Stimulated activated CD4-positive, alpha-beta T cell treated with anti-CD3 and anti-CD28 coated beads, Interleukin-2, amount 100 ng/mL, for 24 hours (primary cell): ENCODE measurements around the gene GFRA1.

ENCODE experiments used
- DNase-seq, 2 donors: peaks; one replicate each; pipeline ENCODE4 v3.0.0-alpha.2; 2020

GFRA1 gene

DNA sequence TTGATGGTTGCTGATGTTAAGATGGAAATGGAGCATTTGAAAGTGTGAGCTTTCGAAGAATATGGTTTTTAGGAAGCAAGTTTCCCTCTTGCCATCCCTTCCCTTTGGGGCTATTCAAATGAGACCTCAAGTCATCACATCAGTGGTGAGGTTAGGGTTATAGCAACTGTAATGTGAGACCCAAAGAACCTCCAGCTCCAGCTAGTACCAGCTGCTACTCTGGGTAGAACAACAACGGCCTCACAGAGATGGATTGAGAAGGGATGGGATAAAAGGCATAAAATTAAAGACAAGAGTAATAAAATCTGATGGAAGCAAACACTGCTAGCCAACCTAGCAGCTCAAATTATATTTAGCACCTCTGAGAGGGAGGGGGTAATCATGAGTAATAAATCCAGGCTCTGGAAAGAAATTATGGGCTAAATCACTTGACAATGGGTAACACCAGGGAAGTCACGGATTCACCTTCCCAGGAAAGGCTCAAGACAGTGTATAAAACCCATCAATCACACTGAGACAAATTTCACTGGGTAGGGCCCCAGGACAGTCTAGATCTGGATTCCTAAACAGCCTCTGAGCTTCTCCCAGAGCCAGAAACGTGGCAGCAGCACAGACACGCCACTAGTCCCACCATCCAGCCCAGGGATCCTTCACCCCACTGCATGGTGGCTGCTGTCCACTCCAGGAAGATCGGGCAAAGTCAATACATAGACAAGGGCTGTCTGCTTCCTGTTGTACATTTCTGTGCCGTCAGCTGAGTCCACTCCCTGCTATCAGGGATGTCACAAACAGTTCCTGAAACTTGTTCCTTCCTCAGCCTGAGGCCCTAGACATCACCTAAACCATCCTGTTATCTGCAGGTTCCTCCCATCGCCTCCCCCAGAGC lies 151.1 kb downstream of the GFRA1 start:
- DNase-seq = no peak

- DNase-seq = peak in 1 of 2 donors; percentile 3
Measured at GRCh38 chr10:116120688-116121455, 152.1 kb downstream of the GFRA1 start.

DNA sequence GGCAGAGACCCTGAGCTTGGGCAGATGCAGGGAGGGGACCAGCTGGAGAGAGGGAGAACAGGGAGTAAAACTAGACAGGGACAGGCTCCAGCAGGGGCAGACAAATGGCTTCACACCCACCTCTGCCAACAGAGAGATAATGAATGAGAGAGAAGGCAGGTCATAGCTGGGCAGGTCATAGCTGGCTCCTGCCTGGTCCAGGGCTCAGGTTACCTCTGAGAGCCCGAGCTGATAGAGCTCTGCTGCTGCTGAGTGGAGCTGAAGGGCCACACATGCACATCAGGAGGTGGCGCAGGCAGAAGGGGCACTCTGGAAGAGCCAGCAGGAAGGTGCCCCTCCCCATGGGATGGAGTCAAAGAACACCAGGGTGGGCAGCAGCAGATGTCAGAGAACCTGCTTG lies 154.2 kb downstream of the GFRA1 start:
- no peak for DNase-seq

- DNase-seq = no peak
Measured at GRCh38 chr10:116115797-116116196, 157.2 kb downstream of the GFRA1 start.

- no peak for DNase-seq
Measured at GRCh38 chr10:116115036-116115641, 157.9 kb downstream of the GFRA1 start.

DNA sequence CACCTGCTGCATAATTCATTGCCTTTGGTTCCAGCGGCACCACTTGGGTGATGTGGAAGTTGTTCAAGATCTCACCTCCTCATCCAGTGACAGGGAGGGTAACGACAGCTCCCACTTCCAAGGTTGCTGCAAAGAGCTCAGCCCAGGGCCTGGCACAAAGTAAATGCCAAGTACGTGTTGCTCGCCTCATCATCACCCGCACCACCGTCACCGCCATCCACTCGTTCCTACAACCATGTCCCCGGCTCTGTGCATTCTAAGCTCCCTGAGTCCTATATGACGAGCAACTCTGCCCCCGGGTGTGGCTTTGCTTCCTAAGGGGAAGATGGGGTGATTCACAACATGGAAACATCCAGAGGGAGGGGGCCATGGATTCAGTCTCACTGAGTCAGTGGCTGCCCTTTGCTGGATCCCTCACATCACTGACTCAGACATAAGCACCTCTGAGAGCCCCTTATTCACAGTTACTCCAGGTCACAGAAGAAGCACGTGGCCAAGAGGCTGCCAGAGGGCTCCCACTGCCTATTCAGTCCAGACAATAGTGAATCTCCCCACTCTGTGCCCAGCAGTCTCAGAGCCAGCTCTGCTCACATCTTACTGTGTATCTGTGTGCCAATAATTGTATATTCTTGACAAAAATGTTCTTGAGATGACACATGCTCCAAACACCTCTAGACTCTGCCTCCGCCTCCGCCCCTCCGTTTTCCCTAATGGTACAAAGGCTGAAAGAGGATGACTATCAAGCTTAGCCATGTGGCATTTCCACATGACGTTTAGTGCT lies 159.1 kb downstream of the GFRA1 start:
- DNase-seq = no peak

DNA sequence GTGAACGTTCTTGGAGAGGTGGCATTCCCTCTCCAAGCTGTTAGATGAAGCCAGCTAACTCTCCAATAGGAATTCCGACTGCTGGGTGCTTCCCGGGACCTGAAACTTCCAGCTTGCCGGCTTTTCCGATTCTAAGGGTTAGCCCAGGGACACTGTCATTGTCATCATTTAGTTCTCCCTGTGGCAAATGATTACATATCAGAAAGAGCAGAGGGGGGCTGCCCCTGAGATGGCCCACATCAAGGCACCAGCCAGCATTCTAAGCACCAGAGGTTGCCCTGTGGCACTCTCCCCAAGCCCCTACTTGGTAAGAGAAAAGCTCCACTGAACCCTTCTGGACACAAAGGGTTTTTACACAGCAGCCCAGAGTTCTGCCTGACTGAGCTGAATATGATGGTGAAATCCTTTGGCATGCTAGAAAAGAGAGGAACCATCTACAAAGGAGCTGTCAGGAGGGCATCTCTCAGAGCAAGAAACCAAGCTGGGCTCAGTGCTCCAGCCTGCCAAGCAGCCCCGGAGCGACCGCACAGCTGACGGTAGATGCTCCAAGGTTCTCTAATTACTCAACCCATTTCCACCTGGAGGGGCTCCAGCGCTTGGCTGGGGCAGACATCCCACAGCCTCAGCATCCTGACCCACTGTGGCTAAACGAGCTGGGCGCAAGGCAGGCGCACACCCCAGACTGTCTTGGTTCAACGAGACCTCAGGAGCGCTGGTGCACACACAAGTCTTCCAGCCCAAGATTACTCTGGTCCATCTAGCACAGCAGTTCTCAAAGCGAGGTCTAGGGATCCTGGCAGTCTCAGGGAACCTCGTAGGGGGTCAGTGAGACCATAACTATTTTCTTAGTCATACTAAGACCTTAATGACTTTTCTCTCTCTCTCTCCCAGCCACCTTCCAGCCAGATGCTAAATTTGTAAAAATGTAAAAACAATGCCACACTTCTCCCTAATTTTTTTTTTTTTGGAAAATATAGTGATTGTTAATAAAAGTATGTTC lies 160.5 kb downstream of the GFRA1 start:
- no peak for DNase-seq

DNA sequence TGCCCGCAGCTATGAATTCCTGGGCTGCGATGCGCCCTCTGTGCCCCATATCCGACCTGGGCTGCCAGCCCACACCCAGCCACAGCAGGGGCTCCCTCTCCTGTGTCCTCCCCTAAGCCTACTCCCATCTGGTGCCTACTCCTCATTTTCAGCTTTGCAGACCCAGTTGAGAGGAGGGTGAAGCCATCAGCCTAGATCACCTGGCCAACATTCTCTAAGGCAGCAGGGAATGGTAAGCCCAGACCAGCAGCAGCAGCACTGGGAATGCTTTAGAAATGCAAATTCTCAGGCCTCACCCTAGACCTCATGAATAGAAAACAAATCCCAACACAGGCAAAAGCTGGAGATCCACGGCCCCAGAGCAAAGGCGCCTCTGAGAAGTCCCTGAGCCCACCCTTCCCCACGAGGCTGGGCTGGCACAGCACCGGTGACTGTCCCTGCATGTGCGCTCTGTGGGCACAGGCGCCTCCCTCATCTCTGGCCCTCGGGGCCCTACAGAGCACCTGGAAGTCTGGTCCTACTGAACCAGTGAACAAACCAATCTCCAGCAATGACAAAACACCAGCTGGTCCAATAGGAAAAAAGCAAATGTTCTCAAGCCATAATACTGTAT lies 161.4 kb downstream of the GFRA1 start:
- DNase-seq = no peak

DNA sequence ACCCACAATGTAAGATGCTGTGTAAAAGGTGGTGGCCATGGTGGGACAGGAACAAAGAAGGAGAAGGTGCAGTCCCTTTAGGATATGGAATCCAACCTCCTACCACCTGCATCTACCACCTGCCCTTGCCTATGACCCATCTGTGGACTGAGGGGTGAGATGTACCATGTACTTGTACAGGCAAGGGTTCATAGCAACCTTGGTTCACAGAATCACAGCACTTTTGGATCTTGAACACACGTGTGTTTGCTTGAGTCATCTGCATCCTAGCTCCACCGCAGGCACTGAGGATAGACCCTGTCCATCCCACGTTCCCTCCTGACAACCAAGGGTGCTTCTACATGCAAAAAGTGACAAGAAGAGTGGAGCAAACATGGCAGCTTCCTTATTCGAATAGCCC lies 162.3 kb downstream of the GFRA1 start:
- DNase-seq = no peak

DNA sequence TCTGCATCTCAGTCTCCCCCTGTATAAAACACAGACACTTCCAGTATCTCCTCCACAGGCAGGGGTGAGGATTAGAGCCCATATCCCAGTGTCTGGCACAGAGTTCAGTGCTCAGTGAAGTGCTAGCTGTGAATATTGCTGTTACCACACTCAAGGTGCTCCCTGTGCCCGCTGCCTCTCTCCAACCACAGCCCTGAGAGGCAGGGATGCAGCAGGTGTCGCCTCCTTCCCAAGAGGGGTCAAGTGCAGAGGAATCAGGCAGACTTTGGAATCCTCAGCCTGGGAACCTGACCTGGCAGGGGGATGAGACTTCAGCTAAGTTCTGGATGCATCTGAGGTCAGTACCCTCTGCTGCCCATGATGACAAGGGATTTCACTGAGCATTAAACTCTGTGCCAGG lies 163.1 kb downstream of the GFRA1 start:
- no peak for DNase-seq

GRCh38 chr10:116109481-116109880 lies 163.5 kb downstream of the GFRA1 start:
- no peak for DNase-seq

DNA sequence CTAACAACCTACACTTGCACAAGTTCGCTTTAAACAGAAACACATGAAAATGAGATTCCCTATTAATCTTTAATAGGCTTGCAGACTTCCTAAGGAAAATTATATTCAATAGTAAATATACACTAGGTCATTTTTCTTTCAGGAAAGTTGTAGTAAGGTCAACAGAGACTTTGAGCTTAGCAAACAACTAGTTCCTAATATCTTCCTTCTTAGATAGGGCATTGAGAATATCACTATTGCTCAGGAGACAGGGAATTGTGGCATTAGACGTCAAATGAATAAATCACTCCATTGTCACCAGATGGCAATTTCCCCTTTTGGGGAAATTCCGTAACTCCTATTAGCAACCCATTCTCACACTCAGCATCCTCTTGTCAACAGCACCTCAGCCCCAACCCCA lies 164.9 kb downstream of the GFRA1 start:
- no peak for DNase-seq

DNA sequence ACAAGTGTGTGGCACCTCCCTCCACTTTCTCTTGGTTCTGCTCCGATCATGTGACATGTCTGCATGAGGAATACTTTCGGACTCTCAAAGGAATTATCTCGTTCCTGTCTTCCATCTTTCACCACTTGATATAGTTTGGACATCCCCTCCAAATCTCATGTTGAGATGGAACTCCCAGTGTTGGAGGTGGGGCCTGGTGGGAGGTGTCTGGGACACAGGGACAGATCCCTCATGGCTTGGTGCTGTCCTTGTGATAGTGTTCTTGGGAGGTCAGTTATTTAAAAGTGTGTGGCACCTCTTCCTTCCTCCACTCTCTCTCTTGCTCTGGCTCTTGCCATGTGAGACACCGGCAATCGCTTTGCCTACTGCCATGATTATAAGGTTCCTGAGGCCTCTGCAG lies 166.4 kb downstream of the GFRA1 start:
- no peak for DNase-seq

DNA sequence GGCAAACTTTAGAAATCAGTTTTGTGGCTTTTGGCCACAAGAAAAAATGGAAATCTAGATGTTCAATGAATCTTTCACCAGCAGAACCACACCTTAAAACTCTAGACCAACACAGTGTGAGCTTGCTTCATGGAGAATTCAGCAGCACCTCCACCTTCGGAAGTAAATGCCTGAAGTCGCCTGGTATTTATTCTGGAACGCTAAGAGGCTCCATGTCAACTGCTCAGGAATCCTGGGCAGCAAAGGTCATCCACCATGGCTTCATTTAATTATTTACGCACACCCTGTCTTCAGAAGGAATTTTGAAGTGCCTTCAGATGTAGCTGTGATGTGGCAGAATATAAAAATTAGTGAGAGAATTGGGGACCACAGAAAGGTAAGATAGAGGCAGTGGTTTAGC lies 167.7 kb downstream of the GFRA1 start:
- no peak for DNase-seq

- no peak for DNase-seq
Measured at GRCh38 chr10:116104210-116104932, 168.6 kb downstream of the GFRA1 start.

DNA sequence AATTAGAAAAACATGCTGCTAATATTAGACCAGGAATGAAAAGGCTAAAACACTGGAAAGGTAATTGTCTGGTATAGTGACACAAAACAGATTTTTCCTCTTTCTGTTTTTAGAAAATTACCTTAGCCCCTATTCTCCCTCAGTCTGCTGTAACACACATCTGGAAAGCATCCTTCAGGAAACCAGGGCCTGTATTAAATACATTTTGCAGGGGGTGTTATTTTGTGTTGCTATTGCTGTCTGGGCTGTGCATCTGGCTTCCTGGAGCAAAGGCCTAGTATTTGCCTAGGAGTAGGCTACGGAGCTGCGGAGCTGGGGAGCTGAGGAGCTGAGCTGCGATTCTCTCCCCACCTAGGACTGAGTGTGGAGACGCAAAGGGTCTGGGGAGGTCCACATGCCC lies 169.3 kb downstream of the GFRA1 start:
- DNase-seq = no peak

DNA sequence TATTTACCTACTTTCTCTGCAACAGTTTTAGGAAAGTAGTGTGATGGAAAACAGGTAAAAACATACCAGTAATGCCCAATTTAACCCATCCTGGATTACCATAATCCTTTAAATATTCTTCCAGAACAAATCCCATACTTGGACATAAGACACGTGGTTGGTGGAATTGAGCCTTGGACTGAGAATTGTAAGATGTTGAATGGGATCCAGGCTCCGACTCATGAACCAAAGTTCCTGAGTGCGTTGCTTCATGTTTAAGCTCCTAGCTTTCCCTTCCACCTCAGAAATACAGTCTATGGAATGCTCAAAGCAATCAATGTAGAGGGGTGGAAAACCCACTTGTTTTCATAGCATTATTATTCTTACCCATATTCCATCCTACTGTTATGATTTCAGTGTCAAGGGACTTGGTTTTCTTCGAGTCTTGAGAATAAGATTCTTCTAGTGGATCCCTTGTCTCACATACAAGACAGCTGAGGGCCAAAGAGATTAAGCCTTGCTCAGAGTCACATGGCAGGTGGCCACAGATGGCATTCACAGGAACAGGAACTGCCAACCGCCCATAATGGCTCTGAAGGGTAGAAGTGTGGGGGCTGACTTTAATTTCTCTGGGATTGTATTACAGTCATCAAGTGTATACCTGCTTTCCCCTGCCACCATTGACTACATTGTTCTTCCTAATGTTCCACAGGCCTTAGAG lies 171.2 kb downstream of the GFRA1 start:
- no peak for DNase-seq

DNA sequence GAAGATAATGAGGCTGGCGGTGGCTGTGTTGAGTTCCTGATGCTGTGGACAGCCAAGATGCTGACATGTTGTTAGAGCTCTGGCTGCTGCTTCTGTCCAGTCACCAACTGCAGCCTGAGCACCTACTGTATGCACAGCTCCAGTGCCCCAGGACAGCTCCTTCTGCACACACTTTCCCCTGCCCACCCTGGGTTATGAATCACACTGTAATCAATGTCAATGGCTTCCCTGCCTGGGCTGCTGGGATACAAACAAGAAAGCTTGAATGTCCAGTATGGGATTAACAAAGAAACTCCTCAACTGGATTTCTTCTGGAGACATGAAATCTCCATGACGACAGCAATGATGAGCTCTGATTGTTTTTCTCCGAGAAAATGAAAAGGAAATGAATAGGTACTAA lies 172.0 kb downstream of the GFRA1 start:
- no peak for DNase-seq

- DNase-seq = no peak
Measured at GRCh38 chr10:116099023-116099420, 174.0 kb downstream of the GFRA1 start.
